HEK293 (cell line): ENCODE measurements around the gene GPR153.

Experiments used
- FEZF1 ChIP-seq: fragments of 450-650 bp; formaldehyde crosslinking; IDR thresholded peaks from 2 replicates; pipeline ENCODE4 v1.5.1; 2016; ENCODE audit warnings: missing biosample characterization, missing genetic modification characterization
- GLI2 ChIP-seq: fragments of 450-650 bp; formaldehyde crosslinking; IDR thresholded peaks from 2 replicates; pipeline ENCODE4; 2017; ENCODE audit warnings: missing biosample characterization, missing genetic modification characterization, low read depth, borderline replicate concordance
- HOXD13 ChIP-seq: sonication (generic); formaldehyde crosslinking; IDR thresholded peaks from 2 replicates; pipeline ENCODE4 v1.8.0; 2022; ENCODE audit warnings: missing genetic modification reagents, borderline replicate concordance
- KLF17 ChIP-seq: fragments of 450-650 bp; formaldehyde crosslinking; IDR thresholded peaks from 2 replicates; pipeline ENCODE4 v1.5.1; 2016; ENCODE audit warnings: missing biosample characterization, missing genetic modification characterization
- OSR2 ChIP-seq: fragments of 450-650 bp; formaldehyde crosslinking; IDR thresholded peaks from 2 replicates; pipeline ENCODE4 v1.5.1; 2016; ENCODE audit warnings: missing biosample characterization, missing genetic modification characterization
- PRDM1 ChIP-seq: fragments of 450-650 bp; formaldehyde crosslinking; IDR thresholded peaks from 2 replicates; pipeline ENCODE4; 2016; ENCODE audit warnings: missing biosample characterization, missing genetic modification characterization
- PRDM2 ChIP-seq: fragments of 450-650 bp; formaldehyde crosslinking; IDR thresholded peaks from 2 replicates; pipeline ENCODE4 v1.5.1; 2016; ENCODE audit warnings: missing biosample characterization, missing genetic modification characterization, borderline replicate concordance
- SCRT1 ChIP-seq: fragments of 450-650 bp; formaldehyde crosslinking; IDR thresholded peaks from 2 replicates; pipeline ENCODE4 v1.5.1; 2016; ENCODE audit warnings: missing biosample characterization, missing genetic modification characterization, borderline replicate concordance
- ZBTB10 ChIP-seq: fragments of 450-650 bp; formaldehyde crosslinking; IDR thresholded peaks from 2 replicates; pipeline ENCODE4 v1.5.1; 2016; ENCODE audit warnings: missing biosample characterization, missing genetic modification characterization
- ZBTB6 ChIP-seq: fragments of 450-650 bp; formaldehyde crosslinking; IDR thresholded peaks from 2 replicates; pipeline ENCODE4 v1.5.1; 2017; ENCODE audit warnings: missing biosample characterization, missing genetic modification characterization
- ZIC2 ChIP-seq: fragments of 450-650 bp; formaldehyde crosslinking; IDR thresholded peaks from 2 replicates; pipeline ENCODE4 v1.5.1; 2016; ENCODE audit warnings: missing biosample characterization, missing genetic modification characterization
- ZNF114 ChIP-seq: fragments of 450-650 bp; formaldehyde crosslinking; IDR thresholded peaks from 2 replicates; pipeline ENCODE4 v1.5.0; 2017; ENCODE audit warnings: missing biosample characterization, missing genetic modification characterization
- ZNF121 ChIP-seq: fragments of 450-650 bp; formaldehyde crosslinking; IDR thresholded peaks from 2 replicates; pipeline ENCODE4 v1.5.1; 2016; ENCODE audit warnings: missing biosample characterization, missing genetic modification characterization
- ZNF292 ChIP-seq: fragments of 450-650 bp; formaldehyde crosslinking; IDR thresholded peaks from 2 replicates; pipeline ENCODE4 v1.5.1; 2016; ENCODE audit warnings: low read depth, missing biosample characterization, missing genetic modification characterization, borderline replicate concordance
- ZNF324 ChIP-seq: fragments of 450-650 bp; formaldehyde crosslinking; IDR thresholded peaks from 2 replicates; pipeline ENCODE4 v1.5.1; 2016; ENCODE audit warnings: missing biosample characterization, missing genetic modification characterization
- ZNF404 ChIP-seq: fragments of 450-650 bp; formaldehyde crosslinking; IDR thresholded peaks from 2 replicates; pipeline ENCODE4 v1.5.1; 2017; ENCODE audit warnings: missing biosample characterization, missing genetic modification characterization
- ZNF518A ChIP-seq: fragments of 450-650 bp; formaldehyde crosslinking; conservative IDR thresholded peaks from 2 replicates; pipeline ENCODE4 v1.5.1; 2016; ENCODE audit warnings: low read depth, missing biosample characterization, missing genetic modification characterization
- ZNF549 ChIP-seq: fragments of 450-650 bp; IDR thresholded peaks from 2 replicates; pipeline ENCODE4 v1.5.1; 2018; ENCODE audit warnings: missing biosample characterization, missing genetic modification characterization, mild to moderate bottlenecking, inconsistent platforms, moderate library complexity
- ZNF830 ChIP-seq: fragments of 450-650 bp; IDR thresholded peaks from 2 replicates; pipeline ENCODE4 v1.5.0; 2018; ENCODE audit warnings: missing biosample characterization, missing genetic modification characterization, low read depth, mild to moderate bottlenecking, moderate library complexity
- ZSCAN18 ChIP-seq: fragments of 450-650 bp; formaldehyde crosslinking; IDR thresholded peaks from 2 replicates; pipeline ENCODE4 v1.5.1; 2016; ENCODE audit warnings: missing biosample characterization, missing genetic modification characterization

The GPR153 gene

GRCh38 chr1:6246497-6247467 is 14.1 kb downstream of the GPR153 start (continued):
- TF ChIP-seq ZBTB10 (tag by site-specific recombination) (peak; percentile 77), HOXD13 (no peak), ZNF518A (no peak), ZBTB6 (tag by site-specific recombination) (no peak), ZSCAN18 (tag by site-specific recombination) (no peak), PRDM1 (tag by site-specific recombination) (no peak), KLF17 (tag by site-specific recombination) (peak; percentile 80), PRDM2 (tag by site-specific recombination) (no peak), OSR2 (tag by site-specific recombination) (0 out of 2 replicates have a peak, but pooled peaks have one; percentile 23), GLI2 (tag by site-specific recombination) (no peak), ZNF404 (no peak), FEZF1 (tag by site-specific recombination) (no peak), ZNF114 (no peak), ZIC2 (tag by site-specific recombination) (peak; percentile 65), SCRT1 (tag by site-specific recombination) (0 out of 2 replicates have a peak, but pooled peaks have one; percentile 8), ZNF121 (tag by site-specific recombination) (no peak), ZNF830 (no peak), ZNF324 (tag by site-specific recombination) (no peak), ZNF292 (no peak), ZNF549 (no peak)
